Measurements from ENCODE around the gene FFAR3. TPM values are rescaled to one million over a fixed set of nuclear protein-coding genes. Genes with fewer than 3 reads are reported as not detected.

Gene FFAR3
- polyA plus RNA-seq, 1 donor (not counting 4 experiments of a cell fraction or from before 2014, with no cell fraction given), result not detected

GRCh38 chr19:35313587-35313986 lies 44.7 kb upstream of the FFAR3 start:
- Histone ChIP-seq H3K9me3 (ENCODE audit: control insufficient read depth, low read depth, low read length) (no peaks in the 10 kb centered on the region), H3K4me1 (ENCODE audit: control insufficient read depth, extremely low read depth, insufficient read depth, low read length) (peaks cover 9% of the 10 kb centered on the region), H3K4me2 (ENCODE audit: control insufficient read depth, extremely low read depth, insufficient read depth, low read depth, low read length) (no peak overlapping the region), H3K79me2 (ENCODE audit: control insufficient read depth, insufficient read depth, low read length) (no peaks in the 10 kb centered on the region), H3K9ac (ENCODE audit: control insufficient read depth, extremely low read depth, insufficient read depth, low read length) (no peak overlapping the region), H3K27ac (ENCODE audit: control insufficient read depth, insufficient read depth, low read length) (no peak overlapping the region), H3K27me3 (ENCODE audit: control insufficient read depth, extremely low read depth, insufficient read depth, low read length) (peaks cover 3% of the 10 kb centered on the region), H3K9me1 (ENCODE audit: control insufficient read depth, extremely low read depth, insufficient read depth, low read length) (no peaks in the 10 kb centered on the region), H4K20me1 (ENCODE audit: control insufficient read depth, extremely low read depth, insufficient read depth, low read length) (no peaks in the 10 kb centered on the region), H2AFZ (ENCODE audit: control insufficient read depth, low read length) (no peak overlapping the region), H3K36me3 (ENCODE audit: control insufficient read depth in 2 of 2, extremely low read depth in 1 of 2, insufficient read depth in 2 of 2, low read length in 2 of 2) (no peaks in the 10 kb centered on the region), H3K4me3 (ENCODE audit: control insufficient read depth in 2 of 3, extremely low read depth in 1 of 3, insufficient read depth in 2 of 3, low read depth in 1 of 3, low read length in 3 of 3) (no peak overlapping the region)
- FAIRE-seq (no peak), DNase-seq (ENCODE audit: low read depth, low spot score) (no peak)
- dilution Hi-C loops (cut with MboI; ENCODE audit: extremely low pct_ligation_motif_present, low sequenced_read_pairs), result no loop called here
- TF ChIP-seq CTCF (optimal IDR thresholded peaks at IDR 0.05 in 1 of 3, IDR thresholded peaks at IDR 0.05 in 1 of 3, conservative IDR thresholded peaks at IDR 0.05 in 1 of 3; ENCODE audit: extremely low read depth in 1 of 3, insufficient read depth in 2 of 3, low read length in 3 of 3), result no peak

GRCh38 chr19:35314031-35314430 lies 44.2 kb upstream of the FFAR3 start:
- no peak overlapping the region for H3K27ac ChIP-seq (ENCODE audit: control insufficient read depth, insufficient read depth, low read length)
- dilution Hi-C loops (cut with MboI; ENCODE audit: extremely low pct_ligation_motif_present, low sequenced_read_pairs), result no loop called here
- no peak overlapping the region for H3K4me3 ChIP-seq (ENCODE audit: control insufficient read depth in 2 of 3, extremely low read depth in 1 of 3, insufficient read depth in 2 of 3, low read depth in 1 of 3, low read length in 3 of 3)
- H3K4me1 ChIP-seq (ENCODE audit: control insufficient read depth, extremely low read depth, insufficient read depth, low read length), result peaks cover 13% of the 10 kb centered on the region
- H3K79me2 ChIP-seq (ENCODE audit: control insufficient read depth, insufficient read depth, low read length), result no peaks in the 10 kb centered on the region
- no peak overlapping the region for H3K9ac ChIP-seq (ENCODE audit: control insufficient read depth, extremely low read depth, insufficient read depth, low read length)
- H2AFZ ChIP-seq (ENCODE audit: control insufficient read depth, low read length), result no peak overlapping the region
- DNase-seq (ENCODE audit: low read depth, low spot score), result no peak
- no peaks in the 10 kb centered on the region for H4K20me1 ChIP-seq (ENCODE audit: control insufficient read depth, extremely low read depth, insufficient read depth, low read length)
- H3K36me3 ChIP-seq (ENCODE audit: control insufficient read depth in 2 of 2, extremely low read depth in 1 of 2, insufficient read depth in 2 of 2, low read length in 2 of 2), result no peaks in the 10 kb centered on the region
- H3K27me3 ChIP-seq (ENCODE audit: control insufficient read depth, extremely low read depth, insufficient read depth, low read length), result peaks cover 3% of the 10 kb centered on the region
- no peaks in the 10 kb centered on the region for H3K9me1 ChIP-seq (ENCODE audit: control insufficient read depth, extremely low read depth, insufficient read depth, low read length)
- no peak overlapping the region for H3K4me2 ChIP-seq (ENCODE audit: control insufficient read depth, extremely low read depth, insufficient read depth, low read depth, low read length)
- FAIRE-seq, result no peak
- no peaks in the 10 kb centered on the region for H3K9me3 ChIP-seq (ENCODE audit: control insufficient read depth, low read depth, low read length)
- no peak for TF ChIP-seq CTCF (optimal IDR thresholded peaks at IDR 0.05 in 1 of 3, IDR thresholded peaks at IDR 0.05 in 1 of 3, conservative IDR thresholded peaks at IDR 0.05 in 1 of 3; ENCODE audit: extremely low read depth in 1 of 3, insufficient read depth in 2 of 3, low read length in 3 of 3)
- no peak for TF ChIP-seq EZH2 (IDR thresholded peaks at IDR 0.05; ENCODE audit: low read length)
